Breast epithelium (tissue), 4 donors: ENCODE measurements around the gene NIF3L1. TPM values are rescaled to one million over a fixed set of nuclear protein-coding genes. Genes with fewer than 3 reads are reported as not detected.

ENCODE experiments used
- DNase-seq, 2 donors: peaks; one replicate each; pipeline ENCODE4 v3.0.0-alpha.2; 2019; ENCODE audit warnings: low spot score in 2 of 2
- H3K27ac ChIP-seq, 2 donors: fragments of 200-600 bp; sonication (generic) in 1 of 2; one replicate each; pipeline ENCODE4 v1.5.1; 2016 to 2019; ENCODE audit warnings: mild to moderate bottlenecking in 1 of 2
- H3K27me3 ChIP-seq, 2 donors: fragments of 200-600 bp; sonication (generic) in 1 of 2; one replicate each; pipeline versions ENCODE4 v1.5.1 to v1.6.0; 2017 to 2019; ENCODE audit warnings: control low read depth in 1 of 2, mild to moderate bottlenecking in 1 of 2
- H3K36me3 ChIP-seq: fragments of 200-600 bp; one replicate; pipeline ENCODE4 v1.5.1; 2019
- H3K4me1 ChIP-seq, 2 donors: fragments of 200-600 bp; sonication (generic); one replicate each; pipeline ENCODE4 v1.5.1; 2016 to 2019; ENCODE audit warnings: control low read depth in 1 of 2
- H3K4me3 ChIP-seq, 3 donors: fragments of 200-600 bp; sonication (generic); 1 replicate in 2 of 3; 2 replicates in 1 of 3; pipeline ENCODE4 v1.5.1; 2016 to 2019; ENCODE audit warnings: mild to moderate bottlenecking in 3 of 3, moderate library complexity in 2 of 3
- H3K9me3 ChIP-seq, 2 donors: fragments of 200-600 bp; sonication (generic) in 1 of 2; one replicate each; pipeline ENCODE4 v1.5.1; 2016 to 2019; ENCODE audit warnings: control low read depth in 1 of 2
- POLR2A ChIP-seq: fragments of 450-650 bp; IDR thresholded peaks from one replicate; pipeline ENCODE4 v1.6.1; 2016; ENCODE audit warnings: antibody characterized with exemption, mild to moderate bottlenecking, moderate library complexity
- POLR2AphosphoS5 ChIP-seq, 3 donors: sonication (generic); formaldehyde crosslinking; IDR thresholded peaks; one replicate each; pipeline ENCODE4 v1.6.1; 2017; ENCODE audit warnings: antibody characterized with exemption in 3 of 3
- intact Hi-C: fragments of 100-400 bp; cut with DNase I; formaldehyde crosslinking; loops from one replicate; pipeline ENCODE4 v1.15.1; 2023; ENCODE audit warnings: low total_unique reads
- total RNA-seq, 3 donors: library from RNA; depleted of rRNA; stranded (reverse); fragments of >200 nt; gene quantifications; one replicate each; pipeline ENCODE4 v1.1.0, GENCODE V29; 2016
- TF ChIP-seq, protein P1 (sequence below), 3 donors: fragments of 450-650 bp; IDR thresholded peaks; one replicate each; pipeline ENCODE4 v1.5.1; 2016 to 2017; ENCODE audit warnings: antibody characterized with exemption in 3 of 3, mild to moderate bottlenecking in 3 of 3, moderate library complexity in 3 of 3

Gene NIF3L1, protein sequence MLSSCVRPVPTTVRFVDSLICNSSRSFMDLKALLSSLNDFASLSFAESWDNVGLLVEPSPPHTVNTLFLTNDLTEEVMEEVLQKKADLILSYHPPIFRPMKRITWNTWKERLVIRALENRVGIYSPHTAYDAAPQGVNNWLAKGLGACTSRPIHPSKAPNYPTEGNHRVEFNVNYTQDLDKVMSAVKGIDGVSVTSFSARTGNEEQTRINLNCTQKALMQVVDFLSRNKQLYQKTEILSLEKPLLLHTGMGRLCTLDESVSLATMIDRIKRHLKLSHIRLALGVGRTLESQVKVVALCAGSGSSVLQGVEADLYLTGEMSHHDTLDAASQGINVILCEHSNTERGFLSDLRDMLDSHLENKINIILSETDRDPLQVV
- total RNA-seq: 10 to 100 TPM; 20.3 to 34.0 (median 26.5) TPM

- intact Hi-C loops: no loop called here
- DNase-seq: peak; percentile 95
Observed at GRCh38 chr2:200888704-200889625, at the start of gene NIF3L1, which contains the start of gene PPIL3. NIF3L1 (plus strand) TSS chr2:200889371; CDS start chr2:200891944, 2,573 bp downstream. PPIL3 (minus strand) TSS chr2:200889077; CDS start chr2:200887615, 1,462 bp downstream.

GRCh38 chr2:200839513-200839912 is 49.7 kb upstream of the NIF3L1 start:
- Histone ChIP-seq H3K27me3 (no peaks in the 10 kb centered on the region), H3K36me3 (no peaks in the 10 kb centered on the region), H3K4me3 (no peak overlapping the region), H3K27ac (no peak overlapping the region), H3K4me1 (no peaks in the 10 kb centered on the region), H3K9me3 (peaks cover 10 to 14% of the 10 kb centered on the region in 2 donors)
- TF ChIP-seq POLR2AphosphoS5 (IDR thresholded peaks at IDR 0.05) (no peak), POLR2A (no peak)
- DNase-seq: no peak
- intact Hi-C loops: no loop called here

More at GRCh38 chr2:200888704-200889625, at the start of gene NIF3L1, which contains the start of gene PPIL3:
- Histone ChIP-seq H3K4me3 (peak within 1 kb of the TSS; percentile 74 to 82 (median 74)), H3K4me1 (peaks cover 0 to 11% of the 10 kb centered on the region in 2 donors), H3K9me3 (no peaks in the 10 kb centered on the region), H3K27ac (peak within 1 kb of the TSS; percentile 92 to 98), H3K36me3 (no peaks in the 10 kb centered on the region), H3K27me3 (no peaks in the 10 kb centered on the region)
- peak; percentile 84 to 93 (median 88) for TF ChIP-seq POLR2AphosphoS5 (IDR thresholded peaks at IDR 0.05)
- peak; percentile 44 for TF ChIP-seq POLR2A
- TF ChIP-seq, protein P1, sequence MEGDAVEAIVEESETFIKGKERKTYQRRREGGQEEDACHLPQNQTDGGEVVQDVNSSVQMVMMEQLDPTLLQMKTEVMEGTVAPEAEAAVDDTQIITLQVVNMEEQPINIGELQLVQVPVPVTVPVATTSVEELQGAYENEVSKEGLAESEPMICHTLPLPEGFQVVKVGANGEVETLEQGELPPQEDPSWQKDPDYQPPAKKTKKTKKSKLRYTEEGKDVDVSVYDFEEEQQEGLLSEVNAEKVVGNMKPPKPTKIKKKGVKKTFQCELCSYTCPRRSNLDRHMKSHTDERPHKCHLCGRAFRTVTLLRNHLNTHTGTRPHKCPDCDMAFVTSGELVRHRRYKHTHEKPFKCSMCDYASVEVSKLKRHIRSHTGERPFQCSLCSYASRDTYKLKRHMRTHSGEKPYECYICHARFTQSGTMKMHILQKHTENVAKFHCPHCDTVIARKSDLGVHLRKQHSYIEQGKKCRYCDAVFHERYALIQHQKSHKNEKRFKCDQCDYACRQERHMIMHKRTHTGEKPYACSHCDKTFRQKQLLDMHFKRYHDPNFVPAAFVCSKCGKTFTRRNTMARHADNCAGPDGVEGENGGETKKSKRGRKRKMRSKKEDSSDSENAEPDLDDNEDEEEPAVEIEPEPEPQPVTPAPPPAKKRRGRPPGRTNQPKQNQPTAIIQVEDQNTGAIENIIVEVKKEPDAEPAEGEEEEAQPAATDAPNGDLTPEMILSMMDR (IDR thresholded peaks at IDR 0.05): peak in 1 of 3 donors; percentile 11

DNA sequence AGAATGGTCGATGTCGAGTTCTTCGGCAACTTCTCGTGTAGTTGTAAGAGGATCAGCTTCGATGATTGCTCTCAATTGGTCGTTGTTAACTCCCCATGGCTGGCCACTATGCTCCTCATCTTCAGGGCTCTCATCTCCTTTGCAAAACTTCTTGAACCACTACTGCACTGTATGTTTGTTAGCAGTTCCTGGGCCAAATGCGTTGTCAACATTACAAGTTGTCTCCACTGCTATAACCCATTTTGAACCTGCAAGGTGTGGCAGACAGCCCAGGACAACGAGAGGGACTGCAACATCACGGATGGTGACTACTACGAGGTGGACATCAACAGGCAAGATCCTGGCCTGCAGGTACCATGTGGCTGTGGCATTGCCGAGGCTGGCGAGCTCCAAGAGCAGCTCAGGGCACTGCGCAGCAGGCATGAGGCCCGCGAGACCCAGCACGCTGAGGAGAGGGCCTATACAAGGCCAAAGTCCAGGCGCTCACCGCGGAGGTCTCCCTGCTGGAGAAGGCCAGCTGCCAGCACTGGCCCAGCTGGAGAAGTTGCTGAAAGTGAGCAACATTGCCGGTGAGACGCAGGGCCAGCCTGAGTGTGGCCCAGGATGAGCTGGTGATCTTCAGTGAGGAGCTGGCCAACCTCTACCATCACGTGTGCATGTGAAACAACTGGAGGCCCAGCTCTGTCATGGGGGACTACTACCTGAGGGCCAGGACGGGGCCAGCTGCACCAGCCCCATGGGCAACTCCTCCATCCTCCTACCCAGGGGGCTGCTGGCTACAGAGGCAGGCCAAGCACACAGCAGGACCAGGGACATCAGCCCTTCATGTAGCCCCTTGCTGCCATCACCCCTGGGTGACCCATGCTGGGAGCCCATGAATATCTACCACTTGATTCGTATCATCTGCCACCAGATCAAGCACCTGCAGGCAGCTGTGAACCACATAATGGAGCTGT is 44.9 kb upstream of the NIF3L1 start:
- Histone ChIP-seq H3K9me3 (no peaks in the 10 kb centered on the region), H3K4me1 (no peaks in the 10 kb centered on the region), H3K4me3 (no peak overlapping the region), H3K36me3 (no peaks in the 10 kb centered on the region), H3K27me3 (no peaks in the 10 kb centered on the region), H3K27ac (no peak overlapping the region)
- intact Hi-C loops: no loop called here
- no peak for DNase-seq
- no peak for TF ChIP-seq POLR2AphosphoS5 (IDR thresholded peaks at IDR 0.05)
- no peak for TF ChIP-seq POLR2A
- TF ChIP-seq, protein P1 (IDR thresholded peaks at IDR 0.05): no peak

DNA sequence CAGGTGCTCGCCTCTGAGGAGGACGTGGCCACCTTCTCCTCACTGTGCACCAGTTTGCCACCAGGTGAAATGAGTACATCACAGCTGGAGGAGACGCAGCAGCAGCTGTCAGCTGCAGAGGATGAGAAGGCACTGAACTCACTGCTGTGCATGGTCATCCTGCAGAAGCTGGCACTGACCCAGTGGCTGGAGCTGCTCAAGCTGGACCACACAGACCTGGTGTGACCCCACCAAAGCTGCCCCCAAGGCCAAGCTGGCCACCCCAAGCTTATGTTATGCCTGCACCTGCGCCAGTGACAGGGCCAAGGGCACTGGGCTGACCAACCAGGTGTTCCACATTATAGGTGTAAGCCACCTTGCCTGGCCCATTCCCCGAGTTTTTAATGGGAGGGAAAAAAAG is 44.0 kb upstream of the NIF3L1 start:
- TF ChIP-seq, protein P1 (IDR thresholded peaks at IDR 0.05): no peak
- TF ChIP-seq POLR2AphosphoS5 (IDR thresholded peaks at IDR 0.05) (no peak), POLR2A (no peak)
- no peak overlapping the region for H3K4me3 ChIP-seq
- intact Hi-C loops: no loop called here

More for the DNA sequence above, 44.0 kb upstream of the NIF3L1 start:
- Histone ChIP-seq H3K9me3 (no peaks in the 10 kb centered on the region), H3K4me1 (no peaks in the 10 kb centered on the region), H3K27me3 (no peaks in the 10 kb centered on the region), H3K36me3 (no peaks in the 10 kb centered on the region), H3K27ac (no peak overlapping the region)
- DNase-seq: no peak
